T-helper 2 cell (primary cell): ENCODE measurements around the gene TENM4.

Experiments
- DNase-seq, 5 experiments: peaks; one replicate each; pipeline versions ENCODE4 v3.0.0 to v3.0.0-alpha.2; 2012 to 2022

Gene TENM4

DNA sequence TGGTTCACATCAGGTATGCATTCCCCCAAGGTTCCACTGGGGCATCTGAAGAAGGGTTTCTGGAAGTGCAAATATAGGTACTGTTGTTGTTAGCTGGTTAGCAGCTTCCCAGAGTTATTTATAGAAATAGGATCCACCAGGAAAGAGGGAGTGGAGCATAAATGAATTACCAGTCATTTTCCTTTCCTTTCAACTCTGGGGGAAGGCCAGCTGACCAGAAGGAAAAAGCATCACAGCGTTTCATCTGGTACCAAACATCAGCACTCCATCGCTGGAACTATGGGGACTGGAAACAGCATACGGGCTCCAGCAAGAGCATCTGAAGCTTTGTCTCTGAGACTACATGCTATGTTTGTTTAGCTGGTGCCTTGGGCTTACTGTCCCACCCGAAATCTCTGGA, 487.9 kb downstream of the TENM4 start:
- no peak for DNase-seq

- DNase-seq = no peak
Measured at GRCh38 chr11:78952175-78952574, 488.7 kb downstream of the TENM4 start.

DNA sequence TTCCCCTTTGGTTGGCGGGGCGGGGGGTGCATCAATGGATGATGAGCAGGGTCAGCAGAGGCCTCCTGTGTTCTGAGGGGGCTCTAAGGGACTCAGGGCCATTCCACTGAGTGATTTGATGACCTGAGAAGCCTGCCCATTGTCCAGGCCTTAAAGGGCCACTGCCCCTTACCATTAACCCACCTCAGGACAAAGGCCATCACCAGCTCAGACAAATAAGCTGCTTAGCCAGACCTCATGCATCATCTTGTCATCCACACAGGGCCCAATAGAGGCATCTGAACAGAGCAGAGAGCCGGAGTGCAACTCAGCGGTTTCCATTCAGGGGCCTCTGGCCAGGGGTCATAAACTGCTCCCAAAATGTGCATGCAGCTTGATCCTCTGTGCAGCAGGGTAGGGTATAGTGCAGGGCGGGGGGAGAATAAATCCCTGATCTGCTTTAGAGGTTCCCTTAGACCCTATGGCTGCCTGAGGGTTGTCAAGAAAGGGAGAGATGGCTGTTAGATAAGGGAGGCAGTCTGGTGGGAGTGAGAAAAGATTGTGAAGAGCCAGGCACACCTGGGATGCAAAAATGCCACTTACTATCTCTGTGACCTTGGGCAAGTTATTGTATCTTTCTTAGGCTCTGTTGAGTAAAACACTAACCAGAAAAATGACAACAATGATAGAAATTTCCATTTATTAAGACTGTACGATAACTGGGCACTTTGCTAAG, 490.7 kb downstream of the TENM4 start:
- no peak for DNase-seq

DNA sequence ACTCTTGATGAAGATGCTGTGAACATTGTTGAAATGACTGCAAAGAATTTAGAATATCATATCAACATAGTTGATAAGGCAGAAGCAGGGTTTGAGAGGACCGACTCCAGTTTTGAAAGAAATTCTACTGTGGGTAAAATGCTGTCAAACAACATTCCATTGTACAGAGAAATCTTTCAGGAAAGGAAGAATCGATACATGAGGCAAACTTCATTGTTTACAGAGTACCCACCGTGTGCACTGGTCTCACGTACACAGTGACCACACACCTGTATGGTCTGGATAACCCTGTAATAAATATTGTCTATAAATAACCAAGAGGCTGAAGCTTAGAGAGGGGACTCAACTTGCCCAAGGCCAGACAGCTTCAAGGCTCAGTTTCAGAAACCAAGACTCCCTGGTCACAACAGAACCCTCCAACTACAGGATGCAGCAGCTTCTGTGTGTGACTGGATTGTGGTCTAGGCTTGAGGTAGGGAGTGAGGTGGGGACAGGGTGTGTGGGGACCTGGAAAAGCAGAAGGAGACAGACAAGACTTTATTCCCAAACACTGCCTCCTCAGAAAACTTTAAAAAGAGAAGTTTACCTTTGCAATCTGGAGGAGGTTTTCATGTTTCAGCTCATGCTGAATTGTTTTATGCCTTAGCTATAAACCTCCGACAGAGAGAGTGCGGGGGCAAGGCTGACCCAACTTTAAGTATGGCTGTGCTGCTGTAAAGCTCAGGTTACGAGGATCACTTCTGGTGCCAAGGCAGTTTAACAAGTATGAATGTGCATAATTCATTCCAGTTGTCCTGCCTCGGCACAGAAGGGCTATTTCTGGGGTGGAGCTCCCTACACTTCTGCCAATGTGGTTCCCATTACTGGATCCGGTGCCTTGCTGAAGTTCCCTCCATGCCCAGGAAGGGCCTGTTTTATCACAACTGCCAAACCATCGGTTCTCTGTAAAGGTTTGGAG, 493.6 kb downstream of the TENM4 start:
- no peak for DNase-seq

DNA sequence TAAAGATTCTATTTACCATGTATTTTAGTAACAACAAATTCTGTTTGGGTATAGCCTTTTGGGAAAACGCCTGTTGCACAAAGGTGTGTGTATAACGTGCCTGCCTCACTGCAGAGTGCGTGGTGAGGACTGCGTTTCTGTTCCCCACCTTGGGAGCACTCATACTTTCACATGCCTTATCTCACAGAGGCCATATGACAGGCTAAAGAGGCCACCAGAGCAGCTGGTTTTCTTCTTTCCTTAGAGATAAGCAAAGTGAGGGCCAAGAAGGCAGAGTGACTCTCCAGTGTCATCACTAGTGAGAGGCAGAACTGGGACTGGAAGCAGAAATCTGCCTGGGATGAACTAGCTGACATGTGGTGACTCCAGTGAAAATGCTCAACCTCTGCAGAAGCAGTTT, 497.0 kb downstream of the TENM4 start:
- DNase-seq = no peak

- no peak for DNase-seq
Measured at GRCh38 chr11:78943154-78943553, 497.7 kb downstream of the TENM4 start.

DNA sequence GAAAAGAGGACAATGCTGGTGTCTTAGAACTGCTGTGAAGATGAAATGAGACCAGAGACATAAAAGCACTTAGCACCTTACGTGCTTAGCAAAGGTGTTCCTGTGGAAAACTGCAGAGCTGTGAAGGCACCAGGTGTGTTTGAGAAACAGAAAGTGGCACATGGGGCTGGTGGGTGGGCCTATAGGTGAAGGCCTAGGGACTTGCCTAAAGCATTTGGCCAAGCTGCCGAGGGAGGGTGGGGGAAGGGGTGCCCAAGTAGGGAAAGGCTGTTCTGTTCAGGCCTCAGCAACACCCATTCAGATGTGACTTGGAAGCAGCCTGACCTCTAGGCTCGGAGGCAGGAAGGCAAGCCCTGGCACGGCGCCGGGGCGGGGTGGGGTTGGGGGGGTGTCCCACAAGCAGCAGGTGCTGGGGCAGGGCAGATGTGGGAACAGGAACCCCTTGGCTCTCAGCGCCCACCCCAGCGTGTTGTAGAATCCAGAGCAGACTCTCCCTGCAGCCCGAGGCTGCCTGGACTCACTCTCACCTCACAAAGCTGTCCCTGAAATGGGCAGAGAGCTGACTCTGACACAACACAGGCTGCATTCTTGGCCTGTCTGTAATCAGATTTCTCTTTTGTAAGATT, 499.5 kb downstream of the TENM4 start:
- DNase-seq = no peak

DNA sequence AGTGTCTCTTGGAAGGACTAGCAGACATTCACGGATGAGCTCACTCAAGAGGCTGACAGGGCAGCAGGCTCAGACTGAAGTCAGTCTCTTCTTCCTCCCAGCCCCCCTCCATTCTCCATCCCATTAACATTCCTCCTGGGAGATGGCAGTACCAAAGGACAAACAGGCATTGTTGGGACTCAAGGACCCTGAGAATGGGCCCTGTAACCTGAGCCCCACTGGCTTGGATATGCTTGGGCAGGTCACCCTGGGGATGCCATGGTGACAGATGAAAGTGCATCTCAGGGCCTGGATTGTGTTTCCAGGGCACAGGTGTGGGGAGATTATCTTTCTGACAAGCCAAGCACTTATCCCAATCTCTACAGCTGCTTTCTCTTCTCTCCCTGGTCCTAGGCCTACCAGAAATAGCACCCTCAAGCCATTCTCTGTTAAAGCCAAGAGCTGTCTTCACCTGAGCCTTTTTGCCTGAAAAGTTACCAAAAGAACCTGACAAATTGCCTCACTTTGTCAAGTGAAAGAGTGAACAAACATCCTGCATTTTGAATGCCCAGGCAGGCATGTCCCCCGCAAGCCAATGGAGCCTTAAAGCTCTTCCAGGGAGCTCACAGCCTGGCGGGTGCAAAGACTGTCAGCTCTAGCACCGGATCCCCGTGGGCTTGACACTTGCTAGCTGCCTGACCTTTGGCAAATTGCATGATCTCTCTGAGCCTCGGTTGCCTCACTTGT, 500.2 kb downstream of the TENM4 start:
- DNase-seq = no peak

DNA sequence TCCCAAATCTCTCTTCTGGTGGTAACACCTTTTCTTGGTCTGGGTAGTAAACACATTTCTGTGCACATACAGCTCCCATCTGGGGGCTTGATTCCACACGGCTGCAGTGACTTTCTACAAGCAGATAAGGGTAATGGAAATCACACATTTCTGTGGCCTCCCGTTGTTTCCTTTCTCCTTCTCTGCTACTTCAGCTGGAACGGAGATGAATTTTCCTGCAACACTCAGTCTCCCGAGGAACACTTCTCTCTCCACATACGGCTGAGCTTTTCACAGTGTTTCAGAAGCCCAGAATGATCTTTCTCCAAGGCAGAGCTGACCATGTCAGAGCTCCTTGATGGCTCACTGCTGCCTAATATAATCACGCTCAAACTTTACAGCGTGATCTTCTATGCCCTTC, 501.9 kb downstream of the TENM4 start:
- no peak for DNase-seq

DNA sequence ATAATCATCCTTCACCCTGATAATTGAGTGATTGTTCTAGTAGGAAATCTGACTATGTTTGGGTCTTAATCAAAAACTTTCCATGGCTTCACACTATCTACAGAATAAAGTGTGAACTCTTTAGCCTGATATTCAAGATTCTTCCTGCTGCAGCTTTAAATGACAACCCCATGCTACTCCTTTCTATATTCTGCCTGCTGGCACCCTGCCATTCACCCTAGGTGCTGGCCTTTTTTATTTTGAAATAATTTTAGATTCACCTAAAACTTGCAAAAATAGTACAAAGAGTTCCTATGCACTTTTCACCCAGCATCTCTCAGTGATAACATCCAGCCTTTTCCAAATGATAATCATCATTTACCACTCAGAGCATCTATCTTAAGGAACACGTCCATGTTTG, 502.8 kb downstream of the TENM4 start:
- no peak for DNase-seq

- no peak for DNase-seq
Measured at GRCh38 chr11:78935398-78936068, 505.3 kb downstream of the TENM4 start.

GRCh38 chr11:78933350-78933749, 507.5 kb downstream of the TENM4 start:
- no peak for DNase-seq

DNA sequence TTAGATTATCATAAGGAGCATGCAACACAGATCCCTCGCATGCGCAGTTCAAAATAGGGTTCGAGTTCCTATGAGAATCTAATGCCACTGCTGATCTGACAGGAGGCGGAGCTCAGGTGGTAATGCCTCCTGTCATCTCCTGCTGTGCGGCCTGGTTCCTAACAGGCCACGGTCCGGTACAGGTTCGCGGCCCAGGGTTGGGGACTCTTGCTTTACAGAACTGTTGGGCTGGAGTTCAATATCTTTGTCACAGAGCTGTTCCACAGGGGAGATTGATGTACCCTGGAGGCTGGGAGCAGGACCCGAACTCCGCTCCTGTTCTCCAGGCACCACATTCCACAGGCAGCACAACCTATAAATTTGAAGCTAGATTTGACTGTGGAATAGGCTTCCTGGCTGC, 508.1 kb downstream of the TENM4 start:
- no peak for DNase-seq

DNA sequence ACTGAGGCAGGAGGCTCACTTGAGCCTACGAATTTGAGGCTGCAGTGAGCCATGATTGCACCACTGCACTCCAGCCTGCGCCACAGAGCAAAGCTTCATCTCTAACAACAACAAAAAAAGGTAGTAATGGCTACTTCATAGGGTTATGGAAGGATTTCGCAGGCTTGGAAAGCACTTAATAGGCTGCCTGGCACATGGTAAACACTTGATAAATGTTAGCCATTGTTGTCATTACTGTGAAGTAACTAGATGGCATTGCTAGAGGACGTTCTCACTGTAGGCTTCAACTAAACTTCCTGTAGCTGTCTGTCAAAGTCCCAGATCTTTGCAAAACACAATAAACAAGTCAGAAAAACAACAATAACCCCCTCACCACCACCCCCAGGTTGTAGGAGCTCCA, 508.9 kb downstream of the TENM4 start:
- DNase-seq = no peak

- DNase-seq = no peak
Measured at GRCh38 chr11:78930810-78931523, 509.9 kb downstream of the TENM4 start.

DNA sequence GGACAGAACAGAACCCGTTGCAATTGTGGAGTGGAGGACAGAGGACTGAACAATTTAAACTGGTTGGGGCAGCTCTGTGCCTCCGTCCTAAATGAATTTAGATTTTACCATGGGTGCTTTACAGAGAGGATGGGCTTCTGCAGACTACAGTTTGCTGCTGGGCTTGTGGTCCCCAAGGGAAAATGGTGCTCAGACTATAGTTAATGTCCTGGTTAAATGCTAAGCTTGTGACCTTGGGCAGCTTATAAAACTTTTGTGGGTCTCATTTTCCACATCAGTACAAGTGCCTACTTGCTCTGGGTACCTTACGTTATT, 511.0 kb downstream of the TENM4 start:
- no peak for DNase-seq

DNA sequence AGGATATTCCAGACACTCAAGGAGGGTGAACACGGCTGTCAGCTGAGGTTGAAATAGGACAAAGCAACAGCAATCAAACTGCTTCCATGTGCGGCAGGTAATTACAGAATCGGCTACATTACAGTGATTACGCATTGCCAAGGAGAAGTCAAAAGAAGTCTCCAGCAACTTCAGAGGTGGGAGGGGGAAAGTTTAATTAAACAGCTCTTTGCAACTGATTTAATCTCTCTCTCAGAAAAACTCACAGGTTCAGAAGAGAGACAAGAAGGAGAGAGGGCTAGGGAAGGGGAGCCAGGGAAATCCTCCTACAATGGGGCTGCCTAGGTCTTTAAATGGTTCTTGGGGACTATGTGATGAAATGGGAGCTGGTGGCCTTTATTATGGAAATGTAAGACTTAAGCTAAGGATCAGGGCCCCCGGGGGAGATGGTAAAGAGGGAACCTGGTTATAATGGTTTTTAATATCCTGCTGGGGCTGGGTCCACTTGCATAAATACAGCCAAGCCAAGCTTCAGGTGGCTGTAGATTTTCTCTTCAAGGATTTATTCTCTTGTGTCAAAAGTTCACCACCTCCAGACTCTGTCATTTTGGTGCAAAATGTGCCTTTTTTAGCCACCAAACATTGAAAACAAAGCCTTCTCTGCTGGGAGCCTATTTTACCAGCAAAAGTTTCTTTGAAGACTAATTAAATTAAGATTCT, 511.5 kb downstream of the TENM4 start:
- DNase-seq = no peak

DNA sequence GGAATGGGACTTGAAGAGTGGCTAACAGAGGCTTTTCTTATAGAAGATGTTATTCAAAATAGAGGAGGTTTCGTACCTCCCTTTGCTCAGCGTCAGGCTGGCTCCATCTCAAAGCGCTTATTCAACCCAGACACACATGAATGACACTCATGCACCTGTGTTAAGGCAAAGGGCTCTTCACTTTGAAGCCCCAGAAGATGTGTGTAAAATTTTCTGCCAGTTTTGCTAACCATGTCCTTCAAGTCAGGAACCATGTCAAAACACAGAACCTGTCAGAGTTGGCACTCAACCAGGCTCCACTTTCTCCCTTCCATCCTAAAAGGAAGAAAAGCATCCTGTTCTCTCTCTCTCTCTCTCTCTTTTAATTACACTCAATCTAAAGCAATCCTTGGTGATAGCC, 513.3 kb downstream of the TENM4 start:
- no peak for DNase-seq

DNA sequence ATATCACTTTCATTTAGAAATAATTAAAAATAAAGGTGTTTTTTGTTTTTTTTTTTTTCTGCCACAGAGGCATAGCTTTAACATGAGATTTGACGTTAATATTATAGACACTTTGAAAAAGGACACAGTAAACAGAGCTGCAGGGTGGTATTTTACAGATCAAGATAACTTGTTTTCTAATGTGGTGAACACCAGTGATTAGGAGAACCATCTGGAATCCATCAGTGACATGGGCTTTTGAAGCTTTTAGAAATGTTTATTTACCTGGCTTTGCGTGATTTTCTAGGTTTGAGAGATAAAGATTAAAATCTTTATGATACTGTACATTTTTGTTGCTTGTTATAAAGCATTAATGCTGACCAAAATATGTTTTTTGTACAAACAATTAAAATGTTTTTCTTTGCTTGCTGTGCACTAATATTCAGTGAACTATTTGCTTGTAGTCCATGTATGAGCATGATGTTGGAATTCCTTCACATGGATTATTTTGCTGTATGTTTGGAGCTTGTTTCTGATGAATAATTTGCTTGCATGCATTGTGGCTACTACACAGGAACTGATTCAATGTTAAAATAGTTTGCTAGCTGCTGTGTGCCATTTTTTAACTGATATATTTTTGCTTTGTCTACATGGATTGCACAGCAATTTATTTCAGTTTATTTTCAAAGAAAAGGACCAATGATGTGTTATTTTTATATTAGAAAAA, 514.0 kb downstream of the TENM4 start:
- DNase-seq = no peak

DNA sequence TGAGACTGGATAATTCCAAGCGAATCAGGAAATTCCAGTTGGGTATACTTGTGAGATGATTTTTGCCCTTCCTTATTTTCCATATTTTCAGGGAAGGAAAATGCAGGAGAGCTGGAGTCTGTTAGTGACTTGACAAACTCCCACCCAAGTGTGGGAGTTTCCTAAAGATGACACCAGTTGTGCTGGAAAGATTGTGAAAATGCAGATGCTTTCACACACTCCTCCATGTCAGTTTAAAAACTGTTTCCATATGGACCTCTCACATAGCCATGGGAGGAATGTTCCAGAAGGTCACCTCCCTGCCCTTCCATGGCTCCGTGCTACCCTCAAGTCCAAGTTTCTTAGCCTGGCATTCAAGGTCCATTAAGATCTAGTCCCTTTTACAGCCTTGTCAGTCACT, 515.4 kb downstream of the TENM4 start:
- no peak for DNase-seq
